ENCODE results near the gene NES.

- TF ChIP-seq CTCF (IDR thresholded peaks at IDR 0.05; ENCODE audit: low read length) (peak; percentile 11; the same call in 1 of the 2 replicates), EZH2 (IDR thresholded peaks at IDR 0.05; ENCODE audit: borderline replicate concordance, low read length) (no peak)
Measured at GRCh38 chr1:156623946-156624813, 53.0 kb downstream of the NES start.
